Activated CD4-positive, CD25-positive, alpha-beta regulatory T cell (primary cell): ENCODE measurements around the gene AGPS.
"Not testable (repeated sequence)": the region's sequence is repeated elsewhere in the genome, so short reads cannot be mapped to it uniquely, and the experiment has no call there.

ENCODE experiments used
- DNase-seq, 4 experiments: peaks; one replicate each; lab custom pipeline; 2025; lab: John Stamatoyannopoulos, UW

AGPS gene

DNA sequence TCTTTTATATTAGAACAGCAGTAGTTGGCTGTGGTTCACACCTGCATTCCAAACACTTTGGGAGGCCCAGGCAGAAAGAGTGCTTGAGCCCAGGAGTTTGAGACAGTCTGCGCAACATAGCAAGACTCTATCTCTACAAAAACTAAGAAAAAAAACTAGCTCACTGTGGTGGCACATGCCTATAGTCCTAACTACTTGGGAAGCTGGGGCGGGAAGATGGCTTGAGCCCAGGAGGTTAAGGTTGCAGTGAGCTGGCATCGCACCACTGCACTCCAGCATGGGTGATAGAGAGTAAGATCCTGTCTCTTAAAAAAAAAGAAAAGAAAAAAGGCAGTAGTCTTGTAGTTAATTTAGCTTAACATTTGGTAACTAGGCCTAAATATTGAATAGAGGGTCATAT lies 136.6 kb downstream of the AGPS start:
- no peak for DNase-seq

DNA sequence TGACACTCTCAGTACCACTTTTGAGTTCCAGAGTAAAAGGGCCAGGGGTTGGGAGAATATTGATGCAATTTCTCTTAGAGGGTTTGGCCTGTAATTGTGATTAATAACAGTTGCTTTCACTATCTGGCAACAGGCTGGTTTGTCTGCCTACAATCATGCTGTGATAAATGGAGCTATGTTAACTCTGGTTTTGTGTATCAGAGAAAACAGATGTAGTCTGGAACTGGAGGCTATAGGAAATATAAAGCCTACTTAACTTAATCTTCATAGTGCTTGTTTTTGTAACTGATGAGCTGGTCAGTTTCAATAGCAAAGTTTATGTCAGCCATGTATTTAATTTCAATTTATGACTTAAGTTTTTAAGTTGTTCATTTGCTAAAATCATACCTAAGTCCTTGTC lies 138.0 kb downstream of the AGPS start:
- no peak for DNase-seq

DNA sequence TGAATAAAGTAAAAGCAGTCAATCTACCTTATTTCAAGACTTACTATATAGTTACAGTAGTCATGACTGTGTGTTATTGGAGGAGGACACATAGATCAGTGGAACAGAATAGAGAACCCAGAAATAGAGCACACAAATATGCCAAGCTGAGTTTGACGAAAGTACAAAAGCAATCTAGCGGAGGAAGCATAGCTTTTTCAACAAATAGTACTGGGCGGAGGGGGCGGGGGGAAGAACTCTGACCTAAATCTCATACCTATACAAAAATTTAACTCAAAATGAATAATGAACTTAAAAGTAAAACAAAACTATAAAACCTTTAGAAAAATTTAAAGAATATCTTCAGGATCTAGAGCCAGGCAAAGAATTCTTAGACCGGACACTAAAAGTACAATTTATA lies 139.1 kb downstream of the AGPS start:
- no peak for DNase-seq

DNA sequence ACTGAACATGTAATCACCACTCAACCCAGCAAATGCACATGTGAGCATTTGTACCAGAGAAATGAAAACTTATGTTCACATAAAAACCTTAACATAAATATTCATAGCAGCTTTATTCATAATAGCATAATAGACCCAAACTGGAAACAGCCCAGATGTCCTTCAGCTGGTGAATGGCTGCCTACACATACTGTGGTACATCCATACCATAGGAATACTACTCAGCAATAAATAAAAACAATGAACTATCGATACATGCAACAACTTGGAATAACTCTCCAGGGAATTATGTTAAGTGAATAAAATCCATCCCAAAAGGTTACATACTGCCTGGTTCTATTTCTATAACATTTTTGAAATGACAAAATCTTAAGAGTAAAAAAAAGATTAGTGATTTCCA lies 140.0 kb downstream of the AGPS start:
- DNase-seq: no peak

DNA sequence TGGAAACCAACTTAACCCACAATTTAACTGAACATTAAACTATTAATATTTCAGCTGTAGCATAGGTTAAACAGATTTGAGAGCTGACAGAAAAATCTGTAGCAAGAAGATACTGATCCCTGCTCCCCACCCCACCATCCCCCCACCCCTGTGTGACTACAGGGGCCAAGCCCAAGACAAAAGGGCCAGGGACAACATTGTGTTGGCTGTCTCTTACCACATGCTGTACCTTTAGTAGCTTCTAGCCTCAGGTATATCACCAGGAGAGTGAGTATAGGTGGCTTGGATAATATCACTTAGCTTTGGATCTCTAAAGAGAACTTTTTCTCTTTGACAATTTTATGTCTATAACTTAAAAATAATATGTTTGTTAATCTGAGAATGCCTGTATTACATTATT lies 140.7 kb downstream of the AGPS start:
- no peak for DNase-seq

DNA sequence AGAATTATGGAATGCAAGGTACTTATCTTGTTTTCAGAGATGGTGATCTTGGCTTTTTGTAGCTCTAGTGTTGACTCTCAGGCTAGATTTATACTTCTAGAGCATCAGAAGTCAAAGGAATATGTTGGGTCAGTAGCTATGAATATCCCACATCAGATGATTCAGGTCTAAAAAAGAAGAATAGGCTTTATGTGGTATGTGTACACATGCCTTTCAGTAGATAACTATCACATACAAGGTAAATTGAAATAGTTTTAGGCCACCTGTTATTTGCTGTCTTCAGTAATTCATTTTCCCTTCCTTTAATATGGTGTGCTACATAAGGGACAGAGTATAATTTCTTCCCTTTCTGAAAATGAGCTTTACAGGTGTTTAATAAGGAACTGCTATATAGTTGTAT lies 142.4 kb downstream of the AGPS start:
- no peak for DNase-seq

DNA sequence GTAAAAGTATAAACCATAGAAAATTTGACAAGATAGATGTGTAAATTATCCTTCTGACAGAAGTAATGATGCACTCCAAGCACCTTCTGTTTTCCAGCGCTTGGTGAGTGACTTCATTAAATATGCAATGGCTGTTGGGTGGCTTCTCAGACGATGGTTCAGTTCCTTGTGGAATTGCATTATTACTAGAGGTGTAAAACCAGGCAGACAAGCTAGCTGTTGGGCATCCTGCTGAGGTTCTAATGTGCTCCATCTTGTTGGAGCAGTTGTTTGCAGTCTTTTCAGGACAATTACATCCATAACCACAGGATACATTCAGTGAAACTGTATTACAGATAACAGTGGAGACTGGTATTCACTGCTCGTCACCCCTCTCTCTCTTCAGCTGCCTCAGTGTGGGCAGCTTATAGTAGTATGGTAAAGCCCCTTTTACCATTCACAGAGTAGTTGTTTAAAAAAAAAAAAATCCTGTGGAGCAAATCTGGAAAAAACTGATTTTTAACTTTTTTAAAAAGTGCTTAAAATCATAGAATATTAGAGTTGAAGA lies 143.5 kb downstream of the AGPS start:
- DNase-seq: no peak

DNA sequence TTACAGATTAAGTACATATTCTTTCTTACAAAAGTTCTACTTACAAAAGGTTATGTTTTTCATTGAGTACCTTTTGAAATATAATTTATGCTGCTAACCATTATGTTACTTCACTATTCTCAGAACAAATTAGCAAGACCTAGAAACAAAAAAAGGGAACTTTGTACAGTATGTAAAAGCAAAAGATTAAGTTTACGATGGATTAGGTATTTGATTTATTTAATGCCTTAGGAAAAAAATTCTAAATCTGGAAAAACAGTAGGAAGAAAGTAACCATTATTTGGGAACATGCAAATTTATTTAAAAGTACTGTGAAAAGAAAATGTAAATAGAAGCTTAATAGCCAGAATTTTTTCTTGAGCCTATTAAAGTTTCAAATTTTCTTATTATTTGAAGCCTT lies 144.6 kb downstream of the AGPS start:
- DNase-seq: no peak

DNA sequence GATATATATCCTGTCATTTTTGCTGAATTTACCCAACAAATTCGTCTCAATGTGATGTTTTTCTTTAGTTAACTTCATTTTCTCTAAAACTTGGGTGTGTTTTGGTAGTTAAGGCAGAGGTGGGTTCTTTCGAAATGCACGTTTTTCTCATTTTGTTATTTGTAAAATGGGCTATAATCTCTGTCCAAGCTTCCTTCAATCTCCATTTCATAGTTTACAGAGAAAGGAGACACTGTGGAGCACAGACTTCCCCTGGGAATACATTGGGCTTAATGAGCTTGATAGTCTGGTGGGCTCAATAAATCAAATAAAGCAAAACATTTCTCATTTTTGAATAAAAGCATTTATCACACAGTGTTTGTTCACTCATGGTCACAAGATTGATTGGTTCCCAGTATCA lies 145.1 kb downstream of the AGPS start:
- DNase-seq: no peak

DNA sequence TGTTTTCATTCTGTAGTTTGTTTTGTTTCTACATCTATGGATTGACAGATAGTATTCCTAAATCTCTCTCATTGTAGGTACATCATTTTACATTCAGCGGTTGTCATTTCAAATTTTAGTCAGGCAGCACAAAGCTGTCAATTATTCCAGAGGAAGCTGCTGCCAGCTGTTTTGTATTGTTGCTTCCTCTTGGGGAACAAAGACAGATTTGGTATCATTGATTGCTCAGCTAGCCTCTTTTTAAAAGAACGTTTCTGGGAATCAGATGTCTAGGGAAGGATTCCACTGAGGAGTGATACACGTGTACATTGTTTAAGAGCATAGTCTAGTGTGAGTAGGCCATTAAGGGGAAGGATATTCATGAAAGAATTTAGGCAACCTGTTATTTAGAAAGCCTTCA lies 145.8 kb downstream of the AGPS start:
- DNase-seq: no peak

DNA sequence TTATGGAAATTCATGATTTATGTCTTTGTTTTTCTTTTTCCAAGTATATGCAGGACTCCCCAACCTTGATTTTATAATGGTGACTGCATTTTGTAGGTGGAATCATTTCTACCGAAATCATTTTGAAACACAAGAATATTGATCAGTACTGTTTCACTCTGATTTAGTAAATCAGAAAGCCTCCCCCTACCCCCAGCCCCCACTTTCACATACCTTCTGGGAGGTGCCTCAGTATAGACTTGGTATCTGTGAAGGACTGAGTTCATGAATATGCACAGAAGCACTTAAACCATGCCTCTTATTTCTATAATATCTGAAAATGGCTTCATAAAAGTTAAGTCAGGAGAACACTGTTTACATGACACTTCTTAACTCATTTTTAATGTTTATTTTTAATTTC lies 147.7 kb downstream of the AGPS start:
- no peak for DNase-seq

DNA sequence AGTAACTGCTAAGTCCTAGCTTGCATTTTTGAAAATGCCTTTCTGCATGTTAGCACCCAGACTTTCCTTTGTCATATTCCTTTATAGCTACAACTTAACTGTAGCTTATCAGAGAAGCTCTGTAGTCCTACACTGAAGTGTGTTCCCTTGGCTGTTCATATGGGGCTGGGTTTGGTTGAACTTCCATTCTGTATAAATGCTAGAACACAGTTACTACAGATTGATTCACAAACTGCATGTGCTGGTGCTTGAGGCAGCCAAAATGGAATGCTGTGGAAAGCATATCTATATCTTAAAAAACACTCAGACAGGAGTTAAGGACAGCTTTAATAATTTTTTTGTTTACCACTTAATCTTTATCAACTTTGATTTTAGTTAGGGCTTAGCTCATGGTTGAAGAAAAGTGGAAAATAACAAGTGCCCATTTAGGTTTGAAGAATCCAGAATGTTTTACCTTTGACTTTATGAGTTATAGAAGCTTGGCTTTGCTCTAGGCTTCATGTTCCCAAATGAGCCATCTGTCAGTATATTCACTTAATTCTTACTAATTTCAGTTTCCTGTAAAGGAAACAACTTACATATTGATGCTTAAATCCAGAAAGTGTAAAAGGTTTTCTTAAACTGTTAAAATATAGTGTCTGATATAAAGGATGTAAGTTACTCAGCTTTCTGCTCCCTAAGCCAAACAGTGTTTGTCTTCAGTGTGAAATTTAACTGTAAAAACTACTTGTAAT lies 148.9 kb downstream of the AGPS start:
- no peak for DNase-seq

DNA sequence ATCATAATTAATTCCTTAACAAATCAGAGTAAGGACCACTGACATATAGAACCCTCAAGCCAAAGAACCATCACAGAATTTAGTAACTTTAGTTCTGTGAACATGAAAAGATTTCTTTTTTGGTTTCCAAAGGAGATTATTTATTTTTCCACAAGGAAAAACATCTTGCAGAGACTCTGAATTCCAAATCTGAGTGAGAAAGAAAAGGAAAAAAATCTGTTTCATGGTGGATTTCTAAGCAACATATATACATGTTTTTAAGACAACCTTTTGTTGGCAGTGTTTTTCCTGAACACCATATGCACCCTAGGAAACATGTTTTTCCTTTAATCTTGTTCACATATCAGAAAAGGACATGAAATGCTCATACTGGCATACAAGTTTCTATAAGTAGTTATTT lies 149.8 kb downstream of the AGPS start:
- no peak for DNase-seq

DNA sequence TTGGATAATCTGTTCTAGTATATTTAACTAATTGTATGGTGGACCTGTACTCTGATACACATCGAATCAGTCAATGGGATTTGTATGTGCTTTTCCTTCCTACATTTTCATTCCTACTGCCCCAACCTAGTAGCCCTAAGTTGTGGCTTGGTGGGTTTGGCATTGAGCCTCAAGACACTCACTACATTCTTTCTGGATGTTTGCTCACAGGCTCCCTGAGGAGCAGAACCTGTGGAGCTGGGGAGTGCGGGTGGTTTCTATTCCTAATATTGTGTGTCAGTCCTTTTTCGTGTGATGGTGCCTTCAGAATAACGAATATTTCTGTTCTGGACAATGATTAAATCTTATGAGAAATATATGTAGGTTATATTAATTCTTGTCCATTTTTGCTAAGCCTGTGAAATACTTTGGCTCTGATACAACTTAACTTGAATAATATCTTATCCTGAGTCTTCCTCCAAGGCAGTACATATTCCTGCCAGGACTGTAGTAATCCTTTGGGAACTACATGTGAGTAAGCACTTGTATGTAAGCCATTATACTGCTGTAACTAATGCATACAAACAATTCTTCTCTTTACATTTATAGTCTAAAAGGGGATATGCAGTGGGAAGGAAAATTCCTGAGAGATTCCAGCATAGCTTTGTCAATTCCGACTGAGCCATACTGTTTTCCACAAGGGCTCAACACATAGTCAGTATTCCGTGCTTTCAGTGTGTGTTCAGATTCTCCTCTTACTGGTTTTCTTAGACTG lies 150.6 kb downstream of the AGPS start:
- no peak for DNase-seq

DNA sequence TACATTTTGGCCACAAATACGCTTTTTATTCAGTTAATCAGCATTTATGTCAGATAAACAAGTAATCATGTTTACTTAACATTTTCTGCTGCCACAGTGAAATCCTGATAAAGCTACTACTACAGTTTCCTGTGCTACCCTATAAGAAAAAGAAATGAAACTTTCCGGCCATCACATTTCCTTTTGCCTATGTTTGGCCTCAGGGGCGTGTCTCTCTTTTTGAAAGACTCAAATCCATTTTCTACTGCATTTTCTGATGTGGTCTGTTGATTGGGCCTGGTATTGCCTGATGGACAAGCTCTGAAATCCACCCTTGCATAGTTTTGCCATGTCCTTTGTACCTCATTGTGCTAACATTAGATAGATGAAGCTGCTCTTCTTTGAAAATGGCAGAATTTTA lies 152.6 kb downstream of the AGPS start:
- DNase-seq: no peak

DNA sequence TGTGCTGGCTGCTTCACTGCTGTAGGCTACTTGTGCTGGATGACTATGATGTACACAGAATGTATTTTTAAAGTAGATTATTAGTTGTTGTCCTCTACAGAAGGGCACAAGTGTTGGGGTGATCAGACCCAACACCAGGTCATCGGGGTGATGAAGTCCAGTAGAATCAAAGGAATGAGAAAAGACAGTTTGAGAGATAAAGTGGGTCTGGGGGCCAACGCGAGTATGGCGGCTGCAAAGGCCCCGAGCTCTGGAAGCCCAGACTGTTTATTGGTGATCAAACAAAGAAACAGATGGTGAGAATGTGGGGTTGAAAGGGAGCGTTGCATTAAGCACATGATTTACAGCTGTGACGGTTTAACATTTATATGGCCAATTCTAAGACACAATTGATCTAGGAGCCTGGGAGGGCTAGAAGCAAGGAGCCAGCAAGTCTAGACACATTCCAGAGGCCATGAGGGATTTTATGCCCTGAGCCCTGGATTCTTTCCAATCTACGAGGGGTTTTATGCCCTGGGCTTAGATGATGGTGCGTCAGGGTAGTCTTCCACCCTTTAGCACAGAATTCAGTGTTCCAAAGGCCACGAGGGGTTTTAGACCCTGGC lies 153.5 kb downstream of the AGPS start:
- DNase-seq: no peak

DNA sequence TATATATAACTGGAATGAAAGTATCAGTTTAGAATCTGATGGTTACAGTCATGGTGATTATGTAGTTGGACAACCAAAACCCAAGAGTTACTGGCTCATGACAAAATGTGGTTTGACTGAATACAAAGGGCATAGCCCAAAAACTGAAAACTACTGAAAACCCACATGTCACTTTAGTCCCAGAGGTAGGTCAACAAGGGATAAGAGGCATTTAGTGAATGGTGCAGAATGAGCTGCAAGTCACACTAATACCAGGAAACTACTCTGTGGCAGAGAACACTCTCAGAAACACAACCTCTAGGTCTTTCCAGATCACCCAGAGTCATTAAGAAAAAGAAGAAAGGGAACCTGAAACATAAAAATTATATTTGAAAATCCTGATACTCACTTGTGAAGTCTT lies 154.5 kb downstream of the AGPS start:
- no peak for DNase-seq

DNA sequence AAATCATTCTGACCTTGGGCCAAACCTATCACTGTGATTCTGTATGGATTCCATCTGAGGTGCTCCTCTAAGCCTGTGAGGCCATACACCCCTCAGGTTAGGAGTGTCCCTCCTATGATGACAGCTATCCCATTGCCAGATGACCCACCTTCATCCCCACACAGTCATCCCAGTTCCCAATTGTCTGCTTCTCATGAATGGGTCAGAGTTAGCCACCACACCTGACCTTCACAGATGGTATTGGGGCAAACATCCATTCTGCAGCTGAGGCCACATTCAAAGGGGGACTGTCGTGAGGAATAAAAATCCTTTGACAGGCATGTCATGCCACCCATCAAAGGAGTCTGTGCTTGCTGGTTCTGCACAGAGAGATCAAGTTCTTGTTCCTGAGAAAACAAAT lies 155.2 kb downstream of the AGPS start:
- DNase-seq: no peak

DNA sequence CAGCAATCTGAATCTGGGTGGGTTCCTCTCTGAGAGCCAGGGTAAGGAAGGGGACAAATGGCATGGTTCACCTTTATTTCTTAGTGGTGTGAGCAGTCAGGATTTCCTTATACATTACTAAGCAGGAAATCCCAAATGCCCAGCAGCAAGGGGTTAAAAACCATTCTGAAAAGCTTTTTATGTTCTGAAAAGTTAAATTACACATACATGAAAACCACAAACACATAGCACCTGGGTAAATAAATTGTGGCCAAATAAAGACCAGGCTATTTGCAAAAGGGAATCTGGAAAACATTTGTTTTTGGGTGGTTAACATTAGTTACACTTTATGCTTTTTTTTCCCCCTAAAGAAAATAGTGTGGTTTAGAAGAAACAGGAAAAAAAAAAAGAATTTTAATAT lies 156.1 kb downstream of the AGPS start:
- DNase-seq: no peak

DNA sequence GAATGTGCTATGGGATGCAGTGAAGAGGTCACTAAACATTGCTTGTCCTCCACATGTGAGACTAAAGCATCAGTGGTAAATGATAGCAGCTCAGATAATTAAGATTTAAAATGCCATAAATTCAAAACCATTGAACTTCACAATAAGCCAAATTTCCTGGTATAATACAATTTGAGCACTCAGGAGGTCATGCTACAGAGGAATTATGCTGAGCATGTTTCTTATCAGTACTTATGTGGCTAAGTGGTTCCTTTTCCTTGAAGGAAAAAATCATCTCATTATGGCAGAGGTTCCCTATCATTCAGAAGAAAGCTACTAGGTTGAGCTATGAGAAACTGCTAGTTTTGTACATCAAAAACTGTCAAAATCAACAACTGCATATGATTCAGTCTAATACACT lies 156.6 kb downstream of the AGPS start:
- no peak for DNase-seq

DNA sequence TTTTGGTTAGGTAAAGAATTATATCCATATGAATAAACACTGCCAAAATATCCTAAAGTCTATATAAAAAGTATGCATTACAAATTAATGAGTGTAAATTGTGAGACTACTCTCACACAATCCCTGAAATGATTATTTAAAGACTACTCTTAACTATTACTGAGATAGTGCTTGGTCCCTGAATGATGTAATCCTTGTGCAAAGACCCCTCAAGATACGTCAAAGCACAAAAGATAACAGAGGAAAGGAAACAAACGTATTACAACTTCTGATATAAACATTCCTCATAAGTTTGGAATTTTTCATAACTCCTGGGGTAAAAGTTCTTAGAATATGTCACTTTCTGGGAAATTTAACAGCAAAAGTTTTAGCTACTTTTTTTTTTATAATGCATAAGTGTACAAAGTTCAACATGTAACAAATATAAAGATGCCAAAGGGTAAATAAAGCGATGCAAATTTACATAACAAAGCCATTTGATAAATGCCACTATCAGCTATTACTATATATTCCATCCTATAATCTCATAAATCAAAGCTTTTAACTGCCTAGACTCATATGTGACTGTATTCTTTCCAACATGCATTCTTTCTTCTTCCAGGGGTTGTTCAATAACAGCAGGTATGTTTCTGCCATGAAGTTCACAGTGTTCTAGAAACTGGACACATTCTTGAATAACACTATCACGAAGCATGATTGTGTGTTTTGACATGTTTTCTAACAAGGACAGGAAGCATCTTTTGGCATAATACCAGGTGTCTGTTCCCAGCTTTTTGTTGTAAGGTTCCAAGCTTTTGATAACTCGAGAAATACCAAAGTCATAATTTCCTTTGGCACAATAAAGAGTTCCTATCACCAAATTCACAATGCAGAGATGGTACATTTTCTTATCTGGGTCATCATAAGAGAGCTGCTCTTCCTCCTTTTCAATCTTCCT lies 158.0 kb downstream of the AGPS start:
- no peak for DNase-seq

DNA sequence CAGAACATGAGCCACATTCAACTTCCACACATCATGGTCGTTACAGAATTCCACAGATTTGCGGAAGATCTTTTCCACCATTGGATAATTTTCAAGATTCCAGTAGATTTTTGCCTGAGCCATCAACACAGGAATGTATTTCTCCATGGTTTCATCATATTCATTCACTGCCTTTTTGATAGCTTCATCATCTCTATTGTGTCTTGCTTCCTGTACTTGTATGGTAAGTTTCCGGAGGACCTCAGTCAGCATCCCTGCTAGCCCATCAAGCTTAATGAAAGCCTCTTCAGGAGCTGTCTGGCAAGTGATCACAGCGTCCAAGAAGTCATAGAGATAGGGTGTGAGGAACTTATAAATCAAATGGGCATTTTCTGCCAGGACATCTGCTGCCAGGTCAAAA lies 158.8 kb downstream of the AGPS start:
- not testable (repeated sequence) for DNase-seq
